RCC 7860 (cell line): Measurements from ENCODE around the gene RNF166.

Experiments used
- DNase-seq: peaks from one replicate; pipeline ENCODE4 v3.0.0-alpha.2; 2015; ENCODE audit warnings: low spot score
- FAIRE-seq: peaks from 2 replicates; lab custom pipeline; 2012; peaks lifted over from hg19 to GRCh38; lab: Jason Lieb, UNC

RNF166 gene

GRCh38 chr16:88725609-88726407 is 19.6 kb upstream of the RNF166 start:
- FAIRE-seq = no peak
- no peak for DNase-seq

- no peak for DNase-seq
- no peak for FAIRE-seq
These were observed 18.8 kb upstream of the RNF166 start for GRCh38 chr16:88724855-88725555.

DNA sequence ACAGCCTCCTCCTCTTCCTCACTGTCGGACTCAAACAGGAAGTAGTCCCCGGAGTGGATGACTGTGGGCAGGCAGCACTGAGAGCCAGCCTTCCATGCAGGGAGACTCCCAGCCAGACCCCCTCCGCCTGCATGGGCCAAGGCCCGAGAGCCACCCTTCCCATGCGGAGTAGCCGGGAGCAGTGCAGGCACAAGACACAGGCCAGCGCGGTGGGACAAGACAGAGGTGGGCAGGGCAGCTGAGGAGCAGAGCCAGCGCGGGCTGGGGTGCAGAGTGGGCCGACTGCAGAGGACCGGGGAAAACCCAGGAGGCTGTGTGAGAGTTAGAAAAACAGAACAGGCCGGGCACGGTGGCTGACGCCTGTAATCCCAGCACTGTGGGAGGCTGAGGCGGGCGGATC is 17.7 kb upstream of the RNF166 start:
- no peak for FAIRE-seq

GRCh38 chr16:88723507-88723887 is 17.3 kb upstream of the RNF166 start:
- FAIRE-seq (no peak), DNase-seq (no peak)

More for the DNA sequence above, 17.7 kb upstream of the RNF166 start:
- no peak for DNase-seq

- FAIRE-seq (no peak), DNase-seq (no peak)
These were observed 16.7 kb upstream of the RNF166 start for GRCh38 chr16:88722784-88723506.

DNA sequence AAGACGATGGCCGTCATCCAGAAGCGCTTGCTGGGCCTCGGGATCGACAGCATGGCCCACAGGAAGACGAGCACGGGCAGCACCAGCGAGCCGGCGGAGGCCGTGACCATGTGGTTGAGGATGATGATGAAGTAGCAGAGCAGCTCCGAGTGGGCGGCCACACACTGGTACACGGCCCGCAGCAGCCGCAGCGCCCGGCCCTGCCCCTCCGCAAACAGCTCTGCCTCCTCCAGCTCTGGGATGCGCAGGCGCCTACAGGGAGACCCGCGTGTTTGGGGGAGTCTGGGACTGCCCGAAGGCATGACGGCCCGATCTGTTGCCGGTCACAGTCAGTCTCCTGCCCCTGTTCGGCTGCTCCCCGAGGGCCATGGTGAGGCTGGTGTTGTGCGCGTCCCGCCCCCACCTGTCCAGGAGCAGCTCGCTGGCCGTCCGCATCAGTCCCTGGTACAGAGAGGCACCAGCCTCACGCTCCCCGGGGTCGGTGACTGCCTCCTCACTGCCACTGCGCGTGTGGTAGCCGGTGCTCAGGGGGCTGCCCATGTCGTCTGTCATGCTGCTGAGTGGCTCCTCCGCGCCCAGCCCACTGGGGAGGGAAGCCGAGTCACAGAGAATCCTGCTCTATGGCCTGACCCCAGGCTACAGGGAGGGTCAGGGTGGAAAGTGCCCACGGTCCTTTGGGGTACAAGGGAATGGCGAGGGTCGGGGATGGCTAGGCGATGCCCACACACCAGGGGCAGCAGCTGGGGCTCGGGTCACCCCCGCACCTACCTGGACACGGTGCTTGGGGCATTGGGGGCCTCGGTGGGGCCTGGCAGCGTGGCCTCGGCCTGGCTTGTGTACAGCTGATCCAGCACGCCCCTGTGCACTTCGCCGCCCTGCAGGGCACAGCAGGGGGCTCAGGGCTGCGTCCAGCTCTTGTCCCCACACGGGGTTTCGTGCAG is 15.9 kb upstream of the RNF166 start:
- FAIRE-seq = no peak
- DNase-seq = no peak

- no peak for FAIRE-seq
These were observed 15.0 kb upstream of the RNF166 start for GRCh38 chr16:88721236-88721635.

DNA sequence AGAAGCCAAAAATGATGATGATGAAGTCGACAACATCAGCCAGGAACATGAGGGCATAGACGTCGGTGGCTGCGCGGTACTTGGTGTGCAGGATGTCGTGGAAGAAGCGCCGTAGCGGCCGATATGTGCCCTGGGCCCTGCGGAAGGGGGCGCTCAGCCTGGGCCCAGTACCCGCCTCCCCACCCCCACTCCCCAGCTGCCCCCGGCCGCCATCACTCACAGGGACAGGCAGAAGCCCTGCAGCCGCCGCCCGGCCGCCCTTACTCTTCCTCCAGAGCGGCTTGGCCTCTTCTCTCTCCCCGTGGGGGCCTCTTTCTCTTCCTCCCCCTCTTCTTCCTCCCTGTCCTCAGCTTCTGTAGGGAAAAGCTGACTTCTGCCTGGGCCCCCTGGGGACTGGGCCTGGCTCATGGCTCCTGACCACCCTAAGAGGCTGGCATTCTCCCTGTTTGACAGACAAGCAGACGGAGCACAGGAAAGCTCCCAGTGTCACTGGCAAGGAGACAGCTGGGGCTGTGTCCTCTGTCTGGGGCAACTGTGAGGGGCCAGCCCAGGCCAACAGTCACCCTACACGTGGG is 14.3 kb upstream of the RNF166 start:
- no peak for FAIRE-seq
- no peak for DNase-seq

More at GRCh38 chr16:88721236-88721635, 15.0 kb upstream of the RNF166 start:
- no peak for DNase-seq

GRCh38 chr16:88719933-88720296 is 13.7 kb upstream of the RNF166 start:
- FAIRE-seq (no peak), DNase-seq (no peak)

- DNase-seq = no peak
- FAIRE-seq = no peak
These were observed 13.2 kb upstream of the RNF166 start for GRCh38 chr16:88719267-88719932.

GRCh38 chr16:88718178-88718577 is 12.0 kb upstream of the RNF166 start:
- DNase-seq (no peak), FAIRE-seq (no peak)

GRCh38 chr16:88716601-88717001 is 10.4 kb upstream of the RNF166 start:
- no peak for FAIRE-seq
- no peak for DNase-seq

DNA sequence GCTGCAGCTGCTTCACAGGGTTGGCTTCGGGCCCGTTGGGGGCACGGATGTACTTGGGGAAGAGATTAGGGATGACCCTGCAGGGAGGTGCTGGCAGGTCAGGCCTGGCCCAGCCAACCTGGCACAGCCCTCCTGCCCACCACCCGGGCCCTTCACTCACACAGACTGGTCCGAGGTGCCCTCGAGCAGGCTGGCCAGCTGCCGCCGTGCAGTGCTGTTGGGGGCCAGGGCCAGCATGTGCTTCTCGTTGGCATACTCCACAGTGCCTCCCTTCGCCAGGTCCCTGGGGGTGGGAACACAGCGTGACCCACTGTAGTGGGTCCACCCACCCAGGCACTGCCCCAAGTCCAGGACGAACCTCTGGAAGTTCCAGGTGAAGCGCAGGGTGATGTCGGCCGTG is 10.0 kb upstream of the RNF166 start:
- DNase-seq (no peak), FAIRE-seq (no peak)

DNA sequence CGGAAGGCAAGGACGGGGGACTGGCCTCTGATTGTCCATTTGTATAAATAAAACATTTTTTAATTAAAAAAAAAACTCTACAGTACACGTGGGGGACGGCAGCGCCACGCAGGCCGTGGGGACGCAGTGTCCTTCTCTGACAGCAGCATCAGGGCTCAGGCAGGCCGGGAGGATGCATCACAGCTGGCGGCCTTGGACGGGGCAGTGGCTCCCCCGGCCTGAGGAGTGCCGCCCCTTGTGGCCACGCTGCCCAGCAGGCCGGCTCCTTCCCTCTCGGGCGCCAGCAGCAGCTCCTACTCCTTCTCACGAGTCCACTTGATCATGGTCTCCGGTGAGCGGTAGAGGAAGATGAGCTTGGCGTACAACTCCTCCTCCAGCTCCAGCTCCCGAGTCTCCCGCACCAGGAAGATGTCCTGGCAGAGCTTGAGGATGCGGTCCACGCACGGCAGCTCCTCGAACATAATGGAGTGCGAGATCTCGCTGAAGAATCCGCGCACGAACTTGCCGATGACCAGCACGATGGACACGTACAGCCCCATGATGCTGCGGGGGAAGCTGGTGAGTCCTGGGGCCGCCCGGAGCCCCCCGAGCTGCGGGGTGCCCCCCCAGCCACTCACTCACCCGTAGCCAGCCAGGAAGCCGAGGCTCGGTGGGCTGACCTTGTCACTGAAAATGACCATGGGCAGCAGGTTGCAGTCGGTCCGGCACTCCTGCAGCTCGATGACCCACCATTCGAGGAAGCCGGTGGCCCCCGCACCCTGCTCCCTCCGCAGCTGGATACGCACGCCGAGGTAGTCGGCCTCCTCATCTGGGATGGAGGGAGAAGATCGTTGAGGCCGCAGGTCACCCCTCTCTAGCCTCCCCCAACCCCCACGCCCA is 9.3 kb upstream of the RNF166 start:
- no peak for DNase-seq
- FAIRE-seq = no peak

DNA sequence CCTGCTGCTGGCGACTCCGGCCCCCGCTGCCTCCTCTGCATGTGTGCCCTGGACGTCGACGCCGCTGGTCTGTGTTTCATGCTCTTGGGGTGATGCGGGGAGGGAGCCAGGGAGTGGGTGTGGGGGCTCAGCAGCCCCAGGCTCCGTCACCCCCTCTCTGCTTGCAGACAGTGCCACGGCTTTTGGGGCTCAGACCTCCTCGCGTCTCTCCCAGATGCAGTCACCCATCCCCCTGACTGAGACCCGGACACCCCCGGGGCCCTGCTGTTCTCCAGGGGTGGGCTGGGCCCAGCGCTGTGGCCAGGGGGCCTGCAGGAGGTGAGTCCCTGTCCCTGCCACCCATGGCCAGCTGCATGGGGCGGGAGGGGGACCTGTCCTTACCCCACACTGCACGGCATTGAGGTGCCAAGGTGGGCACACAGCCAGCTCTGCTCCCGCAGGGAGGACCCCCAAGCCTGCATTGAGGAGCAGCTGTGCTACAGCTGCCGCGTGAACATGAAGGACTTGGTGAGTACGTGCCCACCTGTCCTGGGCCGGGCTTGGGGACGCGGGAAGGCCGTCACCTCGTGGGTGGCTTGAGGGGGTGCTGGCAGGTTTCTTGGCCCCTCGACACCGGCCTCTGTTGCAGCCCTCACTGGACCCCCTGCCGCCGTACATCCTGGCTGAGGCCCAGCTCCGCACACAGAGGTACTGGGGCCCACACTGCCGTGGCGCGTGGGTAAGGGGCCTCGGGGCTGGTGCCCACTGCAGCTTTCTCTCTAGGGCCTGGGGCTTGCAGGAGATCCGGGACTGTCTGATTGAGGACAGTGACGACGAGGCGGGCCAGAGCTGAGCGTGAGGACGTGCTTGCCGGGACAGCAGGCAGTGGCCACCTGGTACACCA is 8.5 kb upstream of the RNF166 start:
- FAIRE-seq (no peak), DNase-seq (no peak)

GRCh38 chr16:88713568-88714419 is 7.6 kb upstream of the RNF166 start:
- no peak for FAIRE-seq
- peak; percentile 53 for DNase-seq

DNA sequence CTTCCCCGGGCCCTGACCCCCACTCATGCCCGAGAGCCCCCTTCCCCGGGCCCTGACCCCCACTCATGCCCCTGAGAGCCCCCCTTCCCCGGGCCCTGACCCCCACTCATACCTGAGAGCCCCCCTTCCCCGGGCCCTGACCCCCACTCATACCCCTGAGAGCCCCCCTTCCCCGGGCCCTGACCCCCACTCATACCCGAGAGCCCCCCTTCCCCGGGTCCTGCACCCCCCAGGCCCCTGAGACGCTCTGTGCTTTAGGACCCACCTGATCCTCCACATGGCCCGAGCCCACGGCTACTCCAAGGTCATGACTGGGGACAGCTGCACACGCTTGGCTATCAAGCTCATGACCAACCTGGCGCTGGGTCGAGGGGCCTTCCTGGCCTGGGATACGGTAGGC is 6.8 kb upstream of the RNF166 start:
- FAIRE-seq (no peak), DNase-seq (no peak)
